T1000 (cell line): ENCODE results near the gene SMAD5.

Experiments
- DNase-seq: peaks from one replicate; lab custom pipeline; 2025; ENCODE audit warnings: mixed read lengths; lab: John Stamatoyannopoulos, UW

Gene SMAD5

DNA sequence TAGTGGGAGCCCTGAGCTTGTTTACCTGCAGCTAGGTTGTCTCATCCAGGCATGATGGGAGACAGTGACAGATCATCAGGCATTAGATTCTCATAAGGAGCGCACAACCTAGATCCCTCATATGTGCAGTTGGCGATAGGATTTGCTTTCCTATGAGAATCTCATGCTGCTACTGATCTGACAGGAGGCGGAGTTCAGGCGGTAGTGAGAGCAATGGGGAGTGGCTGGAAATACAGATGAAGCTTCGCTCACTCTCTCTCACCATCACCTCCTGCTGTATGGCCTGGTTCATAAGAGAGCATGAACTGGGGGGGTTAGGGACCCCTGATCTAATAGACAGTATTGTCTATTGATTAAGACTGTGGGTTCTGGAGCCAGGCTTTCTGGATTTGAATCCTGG lies 24.9 kb downstream of the SMAD5 start:
- DNase-seq: no peak

DNA sequence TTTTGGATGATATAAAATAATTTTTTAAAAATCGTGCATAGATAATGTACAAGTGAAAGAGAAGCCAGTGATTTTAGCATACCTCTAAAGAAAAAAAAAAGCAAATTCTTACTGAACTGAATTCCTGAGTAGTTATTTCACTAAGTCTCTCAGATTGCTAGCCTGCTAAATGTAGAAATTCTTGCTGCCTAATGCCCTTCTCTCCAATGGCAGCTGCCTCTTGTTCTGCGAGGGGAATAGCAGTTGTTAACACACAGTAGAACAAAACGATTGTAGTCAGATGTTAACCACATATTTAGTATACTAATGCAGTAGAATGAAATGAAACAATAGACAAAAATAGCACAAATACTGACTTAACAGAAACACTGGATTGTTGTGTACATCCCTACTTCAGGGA lies 26.8 kb downstream of the SMAD5 start:
- no peak for DNase-seq

DNA sequence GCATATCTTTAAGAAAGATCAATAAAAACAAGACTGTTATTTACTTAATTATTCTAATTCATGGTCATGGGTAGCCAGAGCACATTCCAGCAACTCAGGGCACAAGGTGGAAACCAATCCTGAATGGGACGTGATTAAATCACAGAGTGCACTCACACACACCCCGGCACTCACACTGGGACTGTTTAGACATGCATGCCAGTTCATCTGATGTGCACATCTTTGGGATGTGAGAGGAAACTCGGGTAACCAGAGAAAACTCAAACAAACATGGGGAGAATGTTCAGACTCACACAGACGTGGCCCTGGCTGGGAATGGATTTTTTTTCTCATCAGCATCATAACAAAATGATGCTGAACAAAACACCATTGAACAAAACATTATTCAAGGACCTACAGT lies 29.4 kb downstream of the SMAD5 start:
- DNase-seq: no peak

DNA sequence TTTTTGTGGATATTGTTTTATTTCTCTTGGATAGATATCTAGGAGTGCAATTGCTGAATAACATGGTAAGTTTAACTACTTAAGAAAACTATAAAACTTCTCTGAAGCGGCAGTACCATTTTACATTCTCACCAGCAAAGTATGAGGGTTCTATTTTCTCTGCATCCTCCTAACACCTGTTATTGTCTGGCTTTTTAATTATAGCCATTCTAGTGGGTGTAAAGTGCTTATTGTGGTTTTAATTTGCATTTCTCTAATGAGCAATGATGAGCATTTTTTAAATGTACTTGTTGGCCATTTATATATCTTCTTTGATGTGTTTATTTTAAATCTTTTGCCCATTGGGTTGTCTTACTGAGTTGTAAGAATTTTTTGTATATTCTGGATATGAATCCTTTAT lies 31.6 kb downstream of the SMAD5 start:
- DNase-seq: no peak

DNA sequence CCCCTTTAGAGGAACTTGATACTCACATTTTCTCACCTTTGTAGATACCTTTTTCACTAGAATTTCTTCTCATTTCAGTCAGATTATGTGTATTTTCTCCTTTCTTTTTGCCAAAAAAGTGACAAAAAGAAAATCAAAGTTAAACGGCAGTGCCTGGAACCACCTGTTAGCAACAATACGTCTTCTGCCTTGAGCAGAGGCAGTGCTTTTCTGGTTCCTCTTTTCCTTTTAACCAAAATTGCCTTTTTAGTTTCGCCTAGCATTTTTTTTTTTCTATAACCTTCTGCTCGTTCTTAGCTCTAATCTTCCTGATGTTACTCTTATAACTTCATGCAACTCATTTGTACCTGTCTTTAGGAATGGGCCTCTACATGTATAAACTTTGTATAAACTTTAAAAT lies 34.3 kb downstream of the SMAD5 start:
- no peak for DNase-seq

DNA sequence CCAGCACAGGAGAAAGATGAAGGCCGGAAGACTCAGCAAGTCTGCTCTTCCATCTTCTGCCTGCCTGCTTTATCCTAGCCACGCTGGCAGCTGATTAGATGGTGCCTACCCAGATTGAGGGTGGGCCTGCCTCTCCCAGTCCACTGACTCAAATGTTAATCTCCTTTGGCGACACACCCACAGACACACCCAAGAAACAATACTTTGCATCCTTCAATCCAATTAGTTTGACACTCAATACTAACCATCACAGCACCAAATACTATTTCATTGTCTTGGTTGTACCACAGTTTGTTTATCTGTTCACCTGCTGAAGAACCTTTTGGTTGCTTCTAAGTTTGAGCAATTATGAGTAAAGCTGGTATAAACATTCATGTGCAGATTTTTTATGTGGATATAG lies 36.6 kb downstream of the SMAD5 start:
- no peak for DNase-seq

DNA sequence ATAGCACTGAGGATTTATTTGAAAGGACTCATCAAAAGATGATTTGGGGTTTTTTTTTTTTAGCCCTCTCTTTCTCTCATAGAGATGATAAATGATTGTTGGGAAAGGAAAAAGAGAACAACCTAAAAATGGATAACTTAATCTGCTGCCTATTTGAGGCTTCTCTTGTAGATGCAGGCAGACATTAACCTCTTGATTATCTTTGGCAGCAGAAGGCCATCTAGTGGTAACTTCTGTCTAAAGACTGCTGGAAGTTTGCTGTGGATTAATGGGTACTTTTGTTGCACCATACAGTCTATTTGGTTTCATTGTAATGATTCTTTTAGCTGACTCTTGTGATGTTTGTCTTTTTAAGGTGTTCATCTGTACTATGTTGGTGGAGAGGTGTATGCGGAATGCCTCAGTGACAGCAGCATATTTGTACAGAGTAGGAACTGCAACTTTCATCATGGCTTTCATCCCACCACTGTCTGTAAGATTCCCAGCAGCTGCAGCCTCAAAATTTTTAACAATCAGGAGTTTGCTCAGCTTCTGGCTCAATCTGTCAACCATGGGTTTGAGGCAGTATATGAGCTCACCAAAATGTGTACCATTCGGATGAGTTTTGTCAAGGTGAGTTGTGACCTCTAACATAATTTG lies 41.5 kb downstream of the SMAD5 start:
- DNase-seq: no peak

DNA sequence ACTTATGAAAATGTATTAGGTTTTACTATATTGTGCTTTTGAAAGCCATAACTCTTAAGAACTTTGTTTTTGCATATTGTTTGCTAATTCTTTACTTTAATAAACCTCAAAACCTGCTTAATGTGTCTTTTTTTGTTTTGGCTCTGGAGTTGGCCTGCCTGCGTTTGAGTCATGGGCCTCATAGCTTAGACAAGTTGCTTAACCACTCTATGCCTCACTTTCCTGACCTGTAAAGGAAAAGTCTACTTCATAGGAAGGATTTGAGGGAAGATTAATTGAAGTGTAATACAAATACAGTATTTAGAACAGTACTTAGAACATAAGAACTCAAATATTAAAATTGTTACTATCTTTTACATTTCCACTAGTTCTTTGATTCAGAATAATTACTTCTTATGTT lies 50.0 kb downstream of the SMAD5 start:
- DNase-seq: no peak

DNA sequence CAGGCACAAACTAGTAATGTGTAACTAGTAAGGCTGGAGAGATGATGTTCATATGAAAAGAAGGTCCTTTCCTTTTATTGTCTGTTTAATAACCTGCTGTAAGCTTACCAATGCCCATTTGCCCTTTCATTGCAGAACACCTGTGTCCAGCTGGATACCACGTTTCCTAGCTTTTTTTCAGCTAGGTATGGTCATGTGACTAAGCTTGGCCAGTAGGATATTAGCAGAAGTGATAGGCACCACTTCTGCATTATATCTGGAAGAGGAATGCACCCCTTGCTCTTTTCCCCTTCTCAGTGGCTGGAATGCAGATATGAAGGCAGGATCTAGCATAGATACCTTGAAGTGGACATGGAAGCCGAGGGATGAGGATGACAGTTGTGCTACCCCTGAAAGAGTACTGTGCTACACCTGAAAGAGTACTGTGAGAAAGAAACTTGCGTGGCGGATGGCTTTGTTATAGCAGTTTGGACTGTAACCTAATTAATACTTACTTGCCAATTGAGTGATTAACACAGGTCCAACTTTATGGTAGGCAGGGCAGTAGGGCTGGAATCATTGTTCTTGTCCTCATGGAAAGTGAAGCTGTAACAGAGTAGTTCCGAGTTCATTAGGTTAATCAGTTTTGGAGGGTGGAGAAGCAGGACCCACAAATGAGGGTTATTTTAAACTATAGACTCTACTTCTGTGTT lies 53.5 kb downstream of the SMAD5 start:
- no peak for DNase-seq

DNA sequence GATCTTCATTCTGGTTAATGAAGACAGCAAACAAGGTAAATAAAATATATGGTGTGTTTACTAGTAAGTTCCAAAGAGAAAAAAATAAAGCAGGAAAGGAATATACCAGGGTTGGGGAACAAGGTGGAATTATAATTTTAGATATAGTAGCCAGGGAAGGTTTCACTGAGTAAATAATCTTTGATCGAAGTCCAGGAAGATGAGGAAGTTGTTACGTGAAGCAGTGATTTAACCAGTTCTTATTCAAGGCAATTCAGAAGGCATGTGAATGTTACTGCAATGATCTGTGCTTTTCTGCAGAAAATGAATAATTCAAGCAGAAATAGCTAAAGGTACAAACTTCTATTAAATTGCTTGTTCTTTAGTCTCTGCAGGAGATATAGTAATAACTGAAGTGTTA lies 54.2 kb downstream of the SMAD5 start:
- DNase-seq: no peak

DNA sequence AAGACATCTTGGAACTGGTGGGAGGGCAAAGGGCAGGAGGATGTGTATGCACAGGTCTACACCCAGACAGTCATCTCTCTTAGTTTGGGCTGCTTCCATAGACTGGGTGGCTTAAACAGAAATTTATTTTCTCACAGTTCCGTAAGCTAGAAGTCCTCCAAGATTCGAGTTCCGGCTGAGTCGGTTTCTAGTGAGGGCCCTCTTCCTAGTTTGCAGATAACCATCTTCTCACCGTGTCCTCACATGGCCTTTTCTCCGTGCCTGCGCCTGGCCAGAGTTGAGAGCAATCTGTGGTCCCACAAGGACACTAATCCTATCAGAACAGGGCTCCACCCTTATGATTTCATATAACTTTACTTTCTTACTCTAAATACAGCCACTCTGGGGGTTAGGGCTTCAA lies 56.2 kb downstream of the SMAD5 start:
- no peak for DNase-seq

DNA sequence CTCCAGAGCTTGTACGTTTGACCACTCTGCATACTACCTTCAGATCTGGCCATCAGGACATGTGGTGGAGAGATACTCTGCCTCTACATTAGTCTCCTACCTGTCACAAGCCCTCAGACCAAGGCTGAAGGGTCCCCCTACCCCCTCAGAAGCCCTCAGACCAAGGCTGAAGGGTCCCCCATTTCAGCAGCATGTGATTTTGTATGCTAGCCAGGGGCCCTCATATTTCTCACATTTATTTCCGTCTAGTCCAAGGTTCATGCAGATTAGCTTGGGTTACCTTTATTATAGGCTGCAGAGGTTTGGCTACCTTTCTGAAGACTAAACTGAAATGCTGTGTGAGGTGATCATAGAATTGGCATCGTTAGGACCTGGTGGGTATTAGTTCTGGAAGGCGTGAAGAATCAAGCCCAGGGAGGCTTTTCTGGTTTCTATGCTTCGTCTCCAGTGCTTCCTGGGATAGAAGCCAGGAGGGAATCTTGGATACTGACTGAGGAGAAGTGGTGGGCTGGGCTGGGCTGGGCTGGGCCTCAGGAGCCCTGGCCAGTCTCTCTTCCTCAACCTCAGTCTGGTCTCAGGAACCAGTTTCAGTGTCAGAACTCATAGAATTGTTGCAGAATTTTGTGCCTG lies 57.6 kb downstream of the SMAD5 start:
- DNase-seq: no peak

DNA sequence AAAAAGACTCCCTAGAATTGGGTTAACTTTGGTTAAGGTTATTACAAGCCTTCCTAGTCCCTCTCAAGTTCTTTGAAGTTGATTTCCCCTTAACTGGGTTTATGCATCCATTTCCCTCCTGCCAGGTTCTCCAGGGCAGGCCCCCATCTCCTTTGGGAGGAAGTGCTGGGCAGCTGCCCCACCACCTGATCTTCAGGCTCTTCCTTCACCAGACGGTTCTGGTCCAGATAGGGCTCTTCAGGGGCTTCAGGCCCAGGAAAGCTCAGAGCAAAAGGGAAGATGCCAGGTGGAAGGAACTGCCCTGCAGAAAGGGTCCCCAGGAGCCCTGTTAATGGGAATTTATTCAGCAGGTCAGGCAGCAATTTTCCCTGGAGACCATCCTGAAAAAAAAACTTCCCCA lies 58.3 kb downstream of the SMAD5 start:
- DNase-seq: no peak

DNA sequence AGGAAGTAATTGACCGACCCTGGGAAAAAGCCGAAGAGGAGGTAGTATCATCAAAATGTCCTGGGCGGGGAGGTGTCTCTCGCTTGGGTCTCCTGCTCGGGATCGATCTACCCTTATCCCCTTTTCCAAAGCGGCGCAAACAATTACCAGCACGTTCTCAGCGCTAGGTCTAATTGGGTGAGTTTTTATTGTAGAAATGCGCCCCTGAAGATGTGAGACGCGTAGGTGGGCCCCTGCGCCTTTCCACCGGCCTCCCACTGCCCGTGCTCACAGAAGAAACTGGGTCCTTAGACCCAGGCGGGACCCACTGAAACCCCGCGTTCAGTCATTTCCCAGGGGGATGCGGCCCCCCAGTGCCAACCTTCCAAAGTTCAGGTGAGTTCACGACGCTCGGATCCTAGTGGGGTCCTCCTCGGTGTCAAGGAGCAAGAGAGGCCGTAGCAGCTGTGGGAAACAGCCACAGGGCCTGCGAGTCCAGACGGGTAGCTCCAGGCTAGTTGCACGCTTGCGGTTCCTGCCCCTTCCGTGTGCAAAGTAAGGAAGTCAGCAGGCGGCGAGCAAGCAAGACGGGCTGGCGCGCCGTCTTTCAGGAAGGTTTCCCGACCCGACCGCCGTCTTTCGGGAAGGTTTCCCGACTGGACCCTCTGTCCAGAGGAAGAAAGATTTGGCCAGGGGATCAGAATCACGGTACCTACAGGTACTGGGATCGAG lies 58.8 kb downstream of the SMAD5 start:
- no peak for DNase-seq

DNA sequence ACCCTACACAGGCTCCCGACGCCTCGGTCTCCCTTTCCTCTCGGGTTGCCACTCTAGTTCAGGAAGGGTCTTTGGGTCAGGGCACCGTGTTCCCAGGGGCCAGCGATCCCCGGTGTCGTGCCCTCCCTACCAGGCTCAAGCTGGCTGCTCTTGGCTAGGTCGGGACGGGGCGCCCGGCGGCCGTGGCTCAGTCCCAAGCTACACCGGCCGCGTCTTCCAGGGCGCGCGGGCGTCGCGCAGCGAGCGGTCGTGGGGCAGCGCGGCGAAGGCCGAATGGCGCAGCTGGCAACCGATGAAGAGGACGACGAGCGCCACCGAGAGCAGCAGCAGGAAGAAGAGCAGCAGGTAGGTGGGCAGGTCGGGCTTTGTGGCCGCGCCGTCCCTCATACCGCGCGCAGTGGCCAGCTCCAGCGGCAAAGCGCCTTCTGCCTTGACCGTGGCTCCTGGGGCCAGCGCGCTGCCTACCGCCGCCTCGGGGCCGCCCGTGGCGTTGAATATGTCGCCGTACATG lies 59.4 kb downstream of the SMAD5 start:
- DNase-seq: no peak

DNA sequence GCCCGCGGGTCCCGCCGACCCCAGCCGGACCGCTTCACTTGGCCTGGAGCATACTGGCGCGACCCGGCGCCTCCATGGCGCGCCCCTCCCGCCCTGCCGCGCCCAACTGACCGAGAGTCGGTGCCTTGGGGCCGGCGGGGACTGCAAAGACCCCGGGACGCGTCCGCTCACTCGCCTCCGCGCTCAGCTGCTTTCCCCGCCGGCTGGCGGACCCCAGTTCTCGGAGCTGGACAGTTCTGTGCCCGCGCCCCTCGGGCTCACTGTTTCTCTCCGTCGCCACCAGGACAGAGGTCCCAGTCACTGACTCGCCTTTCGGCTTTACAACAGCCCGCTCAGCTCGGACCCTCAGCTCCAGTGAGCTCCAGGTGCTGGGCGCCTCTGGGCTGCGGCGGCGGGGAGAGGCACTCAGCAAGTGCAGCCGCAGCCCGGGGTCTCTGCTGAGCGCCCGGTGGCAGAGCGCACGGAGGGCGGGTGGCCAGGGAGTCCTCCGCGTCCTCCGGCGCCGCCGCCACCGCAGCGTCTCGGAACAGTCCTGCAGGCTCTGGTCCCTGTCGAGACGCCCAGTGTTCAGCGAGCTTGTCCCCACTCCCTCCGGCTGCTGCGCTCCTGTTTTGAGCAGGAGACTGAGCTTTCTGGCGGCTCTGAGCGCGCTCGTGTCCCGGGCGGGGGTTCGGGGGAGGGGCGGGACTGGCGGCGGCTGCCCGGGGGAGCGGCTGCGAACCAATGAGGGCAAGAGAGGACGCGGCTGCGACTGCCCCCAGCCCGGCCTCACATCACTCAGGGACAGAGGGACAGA lies 60.1 kb downstream of the SMAD5 start, which contains the start of gene SMIM32:
SMIM32 (minus strand) TSS at position 637 of the 796 bp plus-strand sequence. CDS start 638 bp downstream, outside the sequence.
- no peak for DNase-seq

DNA sequence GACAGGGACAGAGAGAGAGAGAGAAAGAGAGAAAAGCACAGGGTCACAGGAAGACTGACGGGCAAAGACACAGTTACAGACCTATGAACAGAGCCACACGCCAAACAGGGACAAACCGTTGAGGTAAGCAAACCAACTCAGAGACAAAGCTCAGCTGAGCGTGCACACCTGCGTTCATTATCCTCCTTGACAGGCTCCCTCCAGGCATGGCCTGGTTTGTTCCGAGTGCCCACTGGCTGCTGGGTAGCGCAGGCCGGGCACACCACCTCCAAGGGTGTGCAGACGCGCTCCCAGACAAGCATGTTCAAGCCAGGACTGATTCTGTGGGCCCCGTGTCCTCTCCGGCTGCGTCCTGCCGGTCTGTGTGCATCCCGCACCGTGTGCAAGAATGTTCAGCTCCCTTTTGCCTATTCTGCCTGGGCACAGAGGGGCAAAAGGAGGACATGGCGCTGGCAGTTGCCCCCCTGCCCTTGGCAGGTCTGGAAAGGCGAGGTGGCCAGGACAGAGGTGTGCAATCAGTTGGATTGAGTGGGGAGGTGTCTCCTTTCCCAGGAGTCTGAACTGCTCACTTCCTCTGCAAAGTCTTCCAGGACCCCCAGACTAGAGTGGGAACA lies 60.8 kb downstream of the SMAD5 start:
- no peak for DNase-seq

DNA sequence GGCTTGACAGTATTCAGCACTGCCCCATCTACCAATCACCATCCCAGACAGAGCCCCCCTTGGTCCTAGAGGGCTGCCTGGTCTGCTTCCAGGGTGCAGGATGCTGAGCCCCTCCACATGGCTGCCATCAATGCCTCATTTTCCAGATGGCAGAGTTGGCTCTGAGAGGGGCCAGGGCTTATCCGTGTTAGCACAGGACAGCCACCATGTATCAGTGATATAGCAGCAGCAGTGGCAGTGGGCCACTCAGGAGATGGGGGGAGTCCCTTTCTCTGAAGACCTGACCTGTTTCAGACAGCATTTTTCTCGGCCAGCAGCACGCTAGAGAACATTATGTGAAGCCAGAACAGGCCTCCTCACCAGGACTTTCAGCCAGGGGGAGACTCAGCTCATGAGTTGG lies 61.9 kb downstream of the SMAD5 start:
- no peak for DNase-seq

DNA sequence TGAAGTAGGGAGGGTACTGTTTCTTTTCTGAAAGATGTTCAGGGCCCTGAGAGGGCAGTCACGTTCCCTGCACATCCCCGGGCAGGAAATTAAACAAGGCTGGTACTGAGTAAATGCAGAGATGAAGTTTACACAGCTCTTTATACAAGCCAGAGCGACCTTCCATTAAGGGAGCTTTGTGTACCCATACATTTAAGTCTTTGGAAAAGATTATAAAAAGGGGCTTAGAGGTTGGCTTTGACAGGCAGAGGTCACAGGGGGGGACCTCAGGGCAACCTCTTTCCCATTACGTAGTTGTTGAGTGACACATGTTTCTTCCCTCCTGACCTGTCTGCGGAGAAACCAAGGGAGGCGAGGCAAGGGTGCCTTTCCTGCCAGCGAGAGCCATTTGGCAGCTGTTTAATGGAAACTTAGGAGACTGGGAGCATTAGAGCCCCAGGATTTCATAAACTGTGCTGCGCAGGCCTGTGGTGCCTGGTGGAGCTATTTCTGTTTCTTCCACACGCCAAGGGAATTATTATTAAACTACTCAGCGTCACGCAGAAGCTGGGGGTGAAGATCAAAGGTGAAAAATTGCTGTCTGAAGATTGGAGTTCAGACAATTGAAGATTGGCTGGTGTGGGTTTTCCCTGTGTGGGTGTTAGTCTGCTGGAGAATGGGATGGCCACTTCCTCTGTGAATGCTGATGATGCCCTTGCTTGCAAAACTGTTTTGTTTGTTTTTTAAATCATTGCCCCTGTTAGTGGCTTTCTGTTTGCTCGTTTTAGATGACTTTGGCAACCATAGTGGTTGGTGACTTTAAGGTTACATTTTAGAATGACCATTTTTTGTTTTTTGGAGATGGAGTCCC lies 63.6 kb downstream of the SMAD5 start:
- no peak for DNase-seq

DNA sequence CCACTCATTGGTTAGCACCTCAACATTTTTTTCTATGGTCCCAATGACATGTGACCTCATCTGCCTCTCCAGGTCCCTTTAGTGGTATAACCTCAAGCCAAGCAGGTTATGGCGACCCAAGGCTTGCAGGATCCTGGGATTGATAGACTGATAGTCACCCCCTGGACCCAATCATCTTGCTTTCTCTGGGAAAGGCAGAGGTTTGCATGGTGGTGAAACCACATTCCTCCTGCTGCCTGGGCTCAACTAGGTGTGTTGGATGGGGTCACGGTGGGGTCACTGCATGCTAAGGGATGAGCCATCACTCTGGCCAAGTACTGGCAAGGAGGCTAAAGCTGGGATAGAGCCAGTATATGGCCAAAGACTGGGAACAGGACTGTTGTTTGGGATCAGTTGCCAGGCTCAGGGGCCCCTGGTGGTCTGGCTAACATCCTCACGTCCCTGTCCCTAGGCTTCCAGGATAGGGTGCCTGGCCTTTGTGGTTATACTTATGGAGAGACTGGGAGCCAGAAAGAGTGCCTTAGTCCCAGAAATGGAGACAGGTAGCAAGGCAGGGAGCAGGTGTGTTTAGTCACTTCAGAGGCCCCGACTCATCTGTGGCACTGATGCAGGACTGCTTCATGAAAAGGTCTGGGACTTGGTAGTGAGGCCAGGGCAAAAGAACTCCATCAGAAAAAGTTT lies 65.0 kb downstream of the SMAD5 start:
- DNase-seq: no peak
